Astrocyte (in vitro differentiated cells and primary cell): ENCODE results near the gene THBS1.

Experiments used
- CTCF ChIP-seq: IDR thresholded peaks from 2 replicates; pipeline ENCODE4 v1.5.1; 2011; ENCODE audit warnings: low read depth, mild to moderate bottlenecking, inconsistent platforms, low read length, moderate library complexity; ENCODE audit not compliant: insufficient read depth
- EZH2 ChIP-seq: IDR thresholded peaks from 2 replicates; pipeline ENCODE4 v1.6.1; 2012; ENCODE audit warnings: mild to moderate bottlenecking, low read length, inconsistent platforms; ENCODE audit not compliant: insufficient read depth

GRCh38 chr15:39539973-39540558 lies 40.8 kb upstream of the THBS1 start:
- TF ChIP-seq CTCF (no peak), EZH2 (no peak)
